IPS-18c (cell line): ENCODE data around the gene PLP2.

ENCODE experiments used
- H3K4me3 ChIP-seq: 2 replicates; pipeline ENCODE4 v1.7.0; 2013; ENCODE audit warnings: low read depth, mild to moderate bottlenecking, low read length, moderate library complexity; ENCODE audit not compliant: insufficient read depth
- H3K9me3 ChIP-seq: one replicate; pipeline ENCODE4 v1.6.1; 2013; ENCODE audit warnings: mild to moderate bottlenecking, low read length, moderate library complexity; ENCODE audit not compliant: control insufficient read depth, insufficient read depth

Gene PLP2

GRCh38 chrX:49177338-49177833 lies 5.7 kb downstream of the PLP2 start:
- Histone ChIP-seq H3K4me3 (no peak overlapping the region), H3K9me3 (peaks cover 8% of the 10 kb centered on the region)

GRCh38 chrX:49177873-49178480 lies 6.3 kb downstream of the PLP2 start:
- peaks cover 8% of the 10 kb centered on the region for H3K9me3 ChIP-seq
- H3K4me3 ChIP-seq, result no peak overlapping the region

GRCh38 chrX:49178537-49178936 lies 6.8 kb downstream of the PLP2 start:
- H3K4me3 ChIP-seq, result no peak overlapping the region
- H3K9me3 ChIP-seq, result peaks cover 12% of the 10 kb centered on the region

- no peak overlapping the region for H3K4me3 ChIP-seq
- peaks cover 12% of the 10 kb centered on the region for H3K9me3 ChIP-seq
These were observed 7.7 kb downstream of the PLP2 start for GRCh38 chrX:49179358-49179757.

GRCh38 chrX:49183701-49184281 lies 12.1 kb downstream of the PLP2 start:
- H3K4me3 ChIP-seq, result peak overlapping the region; percentile 15; the same call in 1 of the 2 replicates
- H3K9me3 ChIP-seq, result peaks cover 19% of the 10 kb centered on the region

- Histone ChIP-seq H3K9me3 (peaks cover 17% of the 10 kb centered on the region), H3K4me3 (peak overlapping the region; percentile 47)
These were observed 12.9 kb downstream of the PLP2 start for GRCh38 chrX:49184294-49185281.

GRCh38 chrX:49186125-49187027 lies 14.7 kb downstream of the PLP2 start, which contains the start of gene PRICKLE3:
PRICKLE3 (minus strand) TSS chrX:49186373; CDS start chrX:49186297, 76 bp downstream.
- Histone ChIP-seq H3K4me3 (peak within 1 kb of the TSS; percentile 70), H3K9me3 (peaks cover 17% of the 10 kb centered on the region)

- Histone ChIP-seq H3K9me3 (peaks cover 17% of the 10 kb centered on the region), H3K4me3 (peak overlapping the region; percentile 20; the same call in 1 of the 2 replicates)
These were observed 15.3 kb downstream of the PLP2 start for GRCh38 chrX:49187028-49187394.

GRCh38 chrX:49187526-49187925 lies 15.8 kb downstream of the PLP2 start:
- Histone ChIP-seq H3K9me3 (peaks cover 16% of the 10 kb centered on the region), H3K4me3 (0 out of 2 replicates have a peak overlapping the region, but pooled peaks have one; percentile 20)

GRCh38 chrX:49188468-49189076 lies 16.9 kb downstream of the PLP2 start:
- H3K4me3 ChIP-seq, result no peak overlapping the region
- peaks cover 10% of the 10 kb centered on the region for H3K9me3 ChIP-seq

GRCh38 chrX:49189606-49190005 lies 17.9 kb downstream of the PLP2 start:
- H3K9me3 ChIP-seq, result peaks cover 11% of the 10 kb centered on the region
- H3K4me3 ChIP-seq, result no peak overlapping the region

GRCh38 chrX:49190821-49191573 lies 19.3 kb downstream of the PLP2 start:
- H3K9me3 ChIP-seq, result peaks cover 13% of the 10 kb centered on the region
- H3K4me3 ChIP-seq, result peak overlapping the region; percentile 70

- H3K4me3 ChIP-seq, result peak overlapping the region; percentile 70
- peaks cover 13% of the 10 kb centered on the region for H3K9me3 ChIP-seq
These were observed 19.9 kb downstream of the PLP2 start for GRCh38 chrX:49191574-49192011.

GRCh38 chrX:49192722-49193328 lies 21.1 kb downstream of the PLP2 start:
- Histone ChIP-seq H3K9me3 (peaks cover 12% of the 10 kb centered on the region), H3K4me3 (no peak overlapping the region)

GRCh38 chrX:49193542-49193964 lies 21.9 kb downstream of the PLP2 start:
- Histone ChIP-seq H3K9me3 (peaks cover 11% of the 10 kb centered on the region), H3K4me3 (no peak overlapping the region)
